HTR-8/SVneo (cell line): Measurements from ENCODE around the gene DCTD.

Experiments used
- DNase-seq: peaks from one replicate; pipeline ENCODE4 v3.0.0; 2011; ENCODE audit warnings: low spot score, mixed read lengths; ENCODE audit not compliant: insufficient read length
- FAIRE-seq: peaks from 2 replicates; lab custom pipeline; 2011; peaks lifted over from hg19 to GRCh38; lab: Jason Lieb, UNC

DCTD gene

DNA sequence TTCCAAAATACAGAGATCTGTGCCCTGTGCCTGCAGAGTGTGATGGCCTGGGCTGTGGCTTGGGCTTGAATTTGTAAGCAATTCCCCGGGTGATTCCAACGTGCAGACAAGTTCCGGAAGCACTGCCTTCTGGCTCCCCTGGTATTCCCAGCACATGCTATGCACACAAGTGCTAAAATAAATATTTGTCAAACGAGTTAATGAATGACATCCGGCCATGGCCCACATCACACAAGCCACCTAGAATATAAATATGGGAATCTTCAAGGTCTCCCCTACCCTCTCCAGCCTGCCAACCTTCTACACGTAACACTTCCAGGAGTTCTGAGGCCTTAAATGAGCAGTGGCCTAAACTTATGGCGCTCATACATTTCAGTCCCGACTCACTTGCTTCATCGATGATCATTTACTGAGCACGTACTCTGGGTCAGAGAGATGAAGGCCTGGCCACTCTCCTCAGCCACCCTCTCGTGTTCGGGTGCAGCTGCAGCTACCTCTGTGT lies 21.3 kb downstream of the DCTD start:
- no peak for FAIRE-seq
- no peak for DNase-seq

DNA sequence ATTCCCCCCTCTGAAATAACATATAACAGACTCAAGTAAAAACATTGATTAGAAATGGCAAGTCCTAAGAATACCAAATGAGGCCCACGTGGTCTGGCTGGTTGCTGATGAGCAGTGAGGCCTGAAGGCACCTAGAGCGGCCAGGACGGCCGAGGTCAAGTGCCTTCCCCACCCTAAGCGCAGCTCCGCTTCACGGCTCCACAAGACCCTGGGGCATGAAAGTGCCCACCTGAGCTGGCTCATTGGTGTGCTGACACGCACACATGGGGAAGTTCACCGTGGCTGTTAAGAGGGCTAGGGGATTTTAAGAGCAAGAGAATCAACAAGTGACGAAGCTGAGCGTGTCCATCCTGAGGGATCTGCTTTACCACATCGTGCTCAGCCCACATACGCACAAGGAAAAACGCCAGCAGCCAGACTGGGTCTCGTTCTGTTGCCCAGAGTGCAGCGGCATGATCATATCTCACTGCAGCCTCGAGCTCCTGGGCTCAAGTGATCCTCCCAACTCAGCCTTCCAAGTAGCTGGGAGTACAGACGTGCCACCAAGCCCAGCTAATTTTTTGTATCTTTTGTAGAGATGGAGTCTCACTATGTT lies 22.4 kb downstream of the DCTD start:
- no peak for FAIRE-seq

DNA sequence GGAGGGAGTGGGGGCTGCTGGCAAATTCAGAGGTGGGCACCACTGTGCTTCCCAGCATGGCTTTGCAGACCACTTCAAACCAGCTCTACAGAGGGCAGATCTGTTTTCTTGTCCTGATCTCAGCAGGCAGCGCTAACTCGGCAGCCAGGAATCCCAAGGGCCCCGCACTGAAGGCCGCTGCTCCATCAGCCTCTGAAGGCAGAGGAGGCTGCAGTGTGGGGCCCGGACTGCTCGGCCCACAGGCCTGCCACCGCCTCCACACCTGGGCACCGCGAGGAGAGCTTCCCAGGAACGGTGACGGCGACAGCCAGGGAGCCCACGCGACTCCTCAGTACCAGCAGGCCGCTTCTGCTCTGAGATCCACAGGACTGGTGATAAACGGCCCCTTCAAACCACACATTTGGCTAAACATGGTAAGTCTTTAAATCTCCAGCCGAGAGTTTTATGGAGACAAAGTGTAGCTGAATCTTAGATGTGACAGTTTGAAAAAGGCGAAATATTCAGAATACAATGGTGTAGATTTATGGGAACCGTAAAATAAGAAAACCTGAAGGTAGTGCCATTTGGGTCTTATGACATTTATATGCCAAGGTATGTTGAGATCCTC lies 23.6 kb downstream of the DCTD start:
- FAIRE-seq (no peak), DNase-seq (no peak)

More for the DNA sequence above, 22.4 kb downstream of the DCTD start:
- no peak for DNase-seq

DNA sequence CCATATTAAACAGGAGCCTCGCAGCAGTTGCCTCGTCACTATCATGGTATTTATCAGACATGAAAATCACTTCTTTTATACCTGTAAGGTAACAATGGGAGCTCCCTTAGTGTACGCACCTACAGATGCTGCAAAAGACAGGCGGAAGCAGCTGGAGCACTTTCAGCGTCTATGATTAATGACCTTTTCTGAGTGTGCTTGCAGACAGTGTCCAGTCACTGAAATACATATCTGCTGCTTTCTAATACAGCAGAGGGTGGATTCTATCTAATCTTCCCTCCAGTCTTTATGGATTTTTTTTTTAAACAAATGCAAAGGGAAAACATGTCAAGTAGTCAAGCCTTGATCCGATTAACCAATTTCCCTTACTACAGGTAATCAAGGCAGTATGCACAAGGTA lies 24.1 kb downstream of the DCTD start:
- DNase-seq (no peak), FAIRE-seq (no peak)

DNA sequence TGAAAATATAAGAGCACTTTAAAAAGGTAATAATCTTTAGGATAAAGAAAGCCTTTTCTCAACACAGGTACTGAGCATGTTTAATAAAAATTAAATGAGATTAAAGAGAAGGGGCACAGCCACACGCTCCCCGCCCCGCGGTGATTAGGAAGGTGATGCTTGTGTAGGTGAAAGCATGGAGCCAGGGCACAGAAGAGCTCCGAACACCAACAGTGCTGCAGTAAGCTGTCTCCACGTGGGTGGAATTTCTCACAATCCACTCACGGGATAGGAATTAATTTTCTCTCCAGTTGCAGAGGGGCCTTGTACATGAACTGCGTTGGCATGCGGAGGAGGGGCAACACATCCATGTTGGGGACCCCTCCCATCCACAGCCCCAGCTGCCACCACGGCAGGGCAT lies 27.0 kb downstream of the DCTD start:
- FAIRE-seq: no peak
- DNase-seq: no peak

DNA sequence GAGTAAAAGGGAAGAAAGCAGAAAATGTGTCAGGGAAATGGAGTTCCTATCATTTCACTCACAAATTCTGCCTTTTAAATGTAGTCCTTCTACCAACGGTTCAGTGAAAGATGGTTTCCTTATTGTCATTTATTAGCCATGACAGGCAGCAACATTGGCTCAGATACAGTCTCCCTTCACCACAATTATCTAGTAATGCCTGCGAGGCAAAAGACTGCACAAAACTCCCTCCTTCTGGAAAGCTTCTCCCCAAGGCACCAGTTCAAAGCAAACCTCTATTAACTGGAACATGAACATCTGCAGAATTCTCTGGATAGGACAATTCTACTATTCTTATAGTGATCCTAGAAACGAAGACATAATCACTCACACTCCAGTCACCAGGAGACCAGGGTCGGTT lies 28.3 kb downstream of the DCTD start:
- no peak for DNase-seq
- no peak for FAIRE-seq

DNA sequence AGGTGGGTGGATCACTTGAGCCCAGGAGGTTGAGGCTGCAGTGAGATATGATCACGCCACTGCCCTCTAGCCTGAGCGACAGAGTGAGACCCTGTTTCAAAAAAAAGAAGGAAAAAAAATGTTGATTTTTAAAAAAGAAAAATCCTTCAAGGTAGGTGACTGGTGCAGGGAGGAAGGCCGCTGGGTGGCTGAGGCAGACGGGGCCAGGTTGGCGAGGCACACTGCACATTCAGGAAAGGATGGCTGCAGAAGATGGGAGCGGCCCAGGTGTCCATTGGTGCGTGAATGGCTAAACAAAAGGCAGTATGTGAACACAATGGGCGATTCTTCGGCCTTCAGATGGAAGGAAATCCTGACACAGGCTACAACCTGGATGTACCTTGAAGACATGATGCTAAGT lies 30.4 kb downstream of the DCTD start:
- no peak for DNase-seq
- no peak for FAIRE-seq

DNA sequence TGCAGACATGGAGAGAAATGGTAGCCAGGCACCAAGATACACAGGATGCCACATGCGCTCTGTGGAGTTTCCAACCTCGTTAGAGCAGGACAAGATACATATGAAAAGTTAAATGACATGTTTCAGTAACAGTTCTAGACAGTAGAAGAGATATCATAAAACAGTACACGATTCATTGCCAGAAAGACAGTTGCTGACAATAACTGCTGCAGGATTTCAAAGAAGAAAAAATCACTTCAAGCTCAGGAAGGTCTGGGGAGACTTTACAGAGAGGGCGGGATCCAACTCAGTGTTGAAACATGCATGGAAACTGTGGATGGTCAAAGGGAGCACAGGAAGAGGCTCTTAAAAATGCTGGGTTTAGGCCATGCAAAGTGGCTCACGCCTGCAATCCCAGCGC lies 31.0 kb downstream of the DCTD start:
- DNase-seq: no peak
- FAIRE-seq: no peak

DNA sequence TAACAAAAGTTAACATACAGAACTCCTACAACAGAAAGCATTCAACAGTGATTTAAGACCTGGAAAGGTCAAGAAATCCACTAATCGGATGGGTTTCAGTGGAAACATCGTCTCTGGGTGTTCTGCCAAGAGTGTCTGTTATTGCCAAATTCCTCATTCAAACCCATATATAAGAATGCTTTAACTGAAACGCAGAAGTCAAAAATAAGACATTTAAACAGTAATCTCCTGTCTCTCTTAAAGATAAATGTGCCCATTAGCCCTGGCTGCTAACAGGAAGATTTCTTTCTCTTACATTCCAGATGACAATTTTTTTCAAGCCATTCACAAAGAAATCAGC lies 31.5 kb downstream of the DCTD start:
- no peak for FAIRE-seq

DNA sequence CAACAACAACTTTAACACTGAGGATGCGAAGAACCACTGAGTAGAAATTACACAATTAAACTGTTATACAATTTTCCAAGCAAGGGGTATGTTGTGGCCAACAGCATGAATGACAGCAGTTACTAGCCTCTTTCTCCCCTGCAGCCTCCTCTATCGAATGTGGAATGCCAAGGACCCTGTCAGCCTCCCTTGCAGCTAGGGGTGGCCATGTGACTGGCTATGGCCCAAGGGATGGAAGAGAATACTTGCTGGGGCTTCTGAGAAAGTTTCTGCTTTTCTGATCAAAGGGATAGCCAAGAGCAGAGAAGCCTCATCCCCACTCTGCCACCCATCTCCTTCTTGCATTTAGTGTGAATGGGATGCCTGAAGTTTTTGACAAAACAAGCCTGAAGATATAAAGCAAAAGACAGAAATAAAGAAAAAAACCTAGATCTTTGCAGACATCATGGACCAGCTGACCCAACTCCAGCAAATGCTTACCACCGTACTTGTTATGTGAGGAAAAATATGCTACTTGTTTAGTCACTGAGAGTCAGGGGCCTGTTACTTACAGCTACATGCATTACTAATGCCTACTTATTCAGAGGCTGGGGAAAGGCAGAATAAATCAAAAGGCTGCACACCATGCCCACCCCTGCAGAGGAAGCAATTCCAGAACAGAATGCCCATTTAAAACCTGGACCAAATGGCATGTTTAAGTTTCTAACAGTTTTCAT lies 32.0 kb downstream of the DCTD start:
- FAIRE-seq: no peak
- no peak for DNase-seq

More for the DNA sequence above, 31.5 kb downstream of the DCTD start:
- DNase-seq: no peak

DNA sequence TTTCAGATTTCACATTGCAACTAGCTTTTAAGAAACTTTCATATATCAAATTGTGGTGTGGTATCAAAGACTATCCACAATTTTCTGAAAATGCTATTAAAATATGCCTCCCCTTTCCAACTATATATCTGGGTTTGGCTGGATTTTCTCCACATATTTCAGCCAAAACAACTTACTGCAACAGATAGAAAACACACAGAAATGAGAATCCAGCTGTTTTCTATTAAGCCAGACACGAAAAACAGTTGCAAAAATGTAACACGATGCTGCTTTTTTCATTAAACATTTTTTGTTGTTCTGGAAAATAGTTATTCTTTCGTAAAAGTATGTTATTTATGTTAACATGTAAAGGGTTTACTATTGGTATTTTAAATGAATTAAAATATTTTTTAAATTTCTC lies 33.1 kb downstream of the DCTD start:
- FAIRE-seq (no peak), DNase-seq (no peak)

DNA sequence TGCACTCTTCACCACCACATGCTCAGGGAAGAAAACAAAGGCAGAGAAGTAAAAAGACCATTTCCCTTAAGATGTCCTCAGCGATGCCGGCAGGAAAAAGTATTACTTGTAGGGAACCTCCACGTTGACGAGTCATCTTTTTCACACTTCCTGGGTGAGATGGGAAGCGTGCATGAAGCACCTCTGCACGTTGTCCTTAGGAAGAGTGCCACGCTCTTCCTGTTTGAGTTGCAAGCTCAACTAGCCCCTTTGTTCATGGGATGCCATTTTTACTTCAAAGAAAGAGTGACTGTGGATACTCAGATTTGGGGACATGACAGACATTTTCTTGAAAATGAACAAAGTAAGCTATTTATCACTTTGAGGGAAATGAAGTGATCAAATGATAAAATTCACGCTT lies 33.8 kb downstream of the DCTD start:
- DNase-seq (no peak), FAIRE-seq (no peak)

DNA sequence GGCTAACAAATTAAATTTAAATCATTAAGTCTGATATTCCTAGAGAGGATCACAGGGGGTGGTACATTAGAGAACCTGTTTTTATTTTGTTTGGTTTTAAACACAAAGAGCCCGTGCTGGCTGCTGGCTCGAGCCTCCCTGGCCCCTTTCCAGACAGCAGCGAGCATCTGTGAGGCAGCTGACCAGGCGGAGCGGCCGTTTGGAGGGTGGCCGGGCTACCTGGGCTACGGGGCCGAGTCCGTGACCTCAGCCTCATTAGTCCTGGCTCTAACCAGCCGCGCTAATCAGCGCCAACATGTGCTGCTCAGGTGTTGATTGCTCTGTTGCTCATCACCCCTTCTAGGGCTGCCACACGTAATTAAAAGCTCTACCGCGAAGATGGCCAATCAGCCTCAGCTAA lies 35.3 kb downstream of the DCTD start:
- FAIRE-seq (no peak), DNase-seq (no peak)

DNA sequence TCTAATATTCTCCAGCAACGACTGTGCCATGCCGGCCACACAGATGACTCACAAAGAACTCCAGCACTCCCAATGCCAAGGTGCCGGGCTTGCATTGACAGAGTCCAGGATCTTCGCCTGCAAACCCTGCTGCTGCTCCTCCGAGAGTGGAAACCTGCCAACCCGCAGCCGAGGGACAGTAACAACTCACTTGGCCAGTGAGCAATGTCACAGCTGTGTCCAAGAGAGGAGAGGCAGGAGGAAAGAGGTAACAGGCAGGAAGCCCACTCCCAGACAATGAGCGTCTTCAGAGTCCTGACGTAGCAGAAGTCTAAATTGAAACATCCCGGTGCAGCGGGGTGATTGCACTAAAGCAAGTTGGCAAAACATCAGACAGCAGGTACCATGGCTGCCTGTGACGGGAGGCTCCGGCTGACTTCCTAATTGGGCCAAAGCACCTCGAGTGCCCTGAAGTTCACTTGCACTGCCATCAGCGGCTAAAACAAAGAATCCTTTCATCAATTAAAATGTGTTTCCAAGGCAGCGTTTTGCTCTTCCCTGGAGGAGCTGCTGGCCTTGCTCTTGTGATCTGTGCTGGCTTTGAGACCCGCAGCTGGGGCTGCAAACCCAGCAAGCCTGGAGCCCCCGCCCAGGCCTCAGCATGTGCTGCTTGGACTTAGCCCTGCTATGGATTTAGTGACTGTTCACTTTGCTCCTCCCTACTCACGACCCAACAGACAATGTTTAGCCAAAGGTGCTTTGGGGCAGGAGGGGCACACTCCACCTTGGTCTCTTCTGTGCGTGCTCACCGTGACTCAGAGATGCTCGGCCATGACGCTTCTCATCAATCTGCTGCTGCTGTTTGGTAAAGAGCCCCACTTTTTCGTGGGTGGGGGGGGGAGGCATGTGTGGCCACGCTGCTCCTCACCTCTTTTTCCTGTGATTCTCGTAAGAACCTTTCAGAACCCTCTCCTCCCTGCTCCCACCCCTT lies 36.5 kb downstream of the DCTD start:
- DNase-seq: no peak

DNA sequence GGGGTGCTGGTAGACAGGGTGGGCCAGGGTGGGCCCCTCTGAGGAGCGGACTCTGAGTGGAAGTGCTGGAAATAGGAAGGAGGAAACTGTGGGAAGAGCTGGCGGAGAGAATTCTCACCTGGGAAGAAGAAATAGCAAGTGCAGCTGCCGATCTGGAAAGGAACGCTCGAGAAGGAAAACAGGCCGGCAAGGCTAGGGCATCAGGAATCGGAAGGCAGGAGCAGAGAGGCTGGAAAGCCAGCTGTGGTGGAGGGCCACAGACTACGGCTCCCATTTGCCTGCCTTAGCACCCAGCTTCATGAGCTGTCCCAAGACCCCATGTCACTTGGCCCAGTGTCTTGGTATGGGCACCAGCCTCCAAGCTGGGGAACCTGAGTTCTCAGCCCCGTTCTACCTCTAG lies 37.3 kb downstream of the DCTD start:
- FAIRE-seq (no peak), DNase-seq (no peak)

More for the DNA sequence above, 36.5 kb downstream of the DCTD start:
- FAIRE-seq: no peak

DNA sequence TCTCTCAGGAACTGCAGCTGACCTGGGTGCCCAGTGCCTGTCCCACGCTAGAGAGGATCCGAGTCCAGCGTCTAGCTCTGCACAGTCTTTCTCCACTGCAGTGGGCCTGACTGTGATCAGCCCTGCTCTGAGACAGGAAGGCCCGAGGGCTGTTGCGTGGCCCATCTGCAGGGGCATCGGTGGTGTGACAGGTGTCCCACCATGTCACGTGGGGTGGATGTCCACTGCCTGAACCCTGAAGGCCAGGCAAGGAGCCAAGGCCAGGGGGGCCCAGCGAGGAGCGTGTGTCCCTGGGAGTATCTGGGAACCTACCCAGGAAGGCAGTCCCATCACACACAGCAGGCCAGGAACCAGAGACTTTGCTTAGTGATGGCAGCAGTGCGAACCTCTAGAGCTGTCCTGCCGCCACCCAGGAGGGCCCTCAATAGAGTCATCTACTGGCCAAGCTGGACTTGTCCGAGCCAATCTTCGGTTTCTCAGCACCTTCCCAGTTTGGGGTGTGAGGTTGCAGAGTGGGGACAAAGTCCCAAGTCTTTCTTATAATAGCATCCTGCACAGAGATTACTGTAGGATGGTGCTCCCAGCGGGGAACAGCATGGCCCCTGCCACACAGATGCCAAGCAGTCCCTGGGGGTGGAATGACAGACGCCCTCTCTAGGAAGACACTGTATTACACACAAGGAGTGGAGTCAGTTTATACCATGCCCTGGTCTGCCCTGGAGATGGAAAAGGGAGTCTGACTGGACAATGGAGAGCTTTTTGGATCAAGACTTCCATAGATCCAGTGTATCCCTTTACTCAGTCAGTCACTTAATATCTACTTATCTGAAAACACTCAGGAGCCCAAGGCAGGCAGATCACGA lies 38.3 kb downstream of the DCTD start:
- FAIRE-seq: peak; percentile 58
- DNase-seq: no peak

DNA sequence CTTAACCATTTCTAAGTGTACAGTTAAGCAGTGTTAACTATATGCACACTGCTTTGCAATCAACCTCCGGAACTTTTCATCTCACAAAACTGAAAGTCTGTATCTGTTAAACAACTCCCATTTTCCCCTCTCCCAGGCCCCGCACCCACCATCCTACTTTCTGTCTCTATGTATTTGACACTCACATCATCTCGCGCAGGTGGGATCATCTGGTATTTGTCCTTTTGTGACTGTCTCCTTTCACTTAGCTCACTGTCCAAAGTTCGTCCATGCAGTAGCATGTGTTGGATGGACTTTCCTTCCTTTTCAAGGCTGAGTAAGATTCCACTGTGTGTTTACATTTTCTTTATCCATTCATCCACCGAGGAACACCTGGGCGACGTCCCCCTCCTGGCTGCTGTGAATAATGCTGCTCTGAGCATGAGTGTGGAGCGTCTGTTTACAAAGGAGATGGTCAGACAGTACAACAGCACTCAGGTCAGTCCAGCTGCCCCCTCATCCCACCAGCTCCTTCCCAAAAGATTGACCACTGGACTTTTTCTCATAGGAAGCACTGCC lies 39.8 kb downstream of the DCTD start:
- no peak for FAIRE-seq

DNA sequence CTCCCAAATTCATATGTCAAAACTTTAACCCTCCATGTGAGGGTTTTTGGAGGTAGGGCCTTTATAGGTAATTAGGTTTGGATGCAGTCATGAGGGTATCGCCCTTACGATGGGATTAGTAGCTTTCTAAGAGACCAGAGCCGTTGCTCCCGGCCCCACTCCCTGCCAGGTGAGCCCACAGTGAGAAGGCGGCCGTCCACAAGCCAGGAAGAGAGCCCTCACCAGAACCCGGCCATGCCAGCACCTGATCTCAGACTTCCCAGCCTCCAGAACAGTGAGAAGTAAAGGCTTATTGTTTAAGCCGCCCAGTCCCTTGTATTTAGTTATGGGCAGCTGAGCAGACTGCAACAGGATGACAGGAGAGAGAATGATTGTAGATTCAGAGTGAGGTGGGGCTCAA lies 40.8 kb downstream of the DCTD start:
- FAIRE-seq (no peak), DNase-seq (no peak)

More for the DNA sequence above, 39.8 kb downstream of the DCTD start:
- no peak for DNase-seq
